Stimulated activated CD8-positive, alpha-beta memory T cell treated with anti-CD3 and anti-CD28 coated beads, Interleukin-12 subunit alpha, Interleukin-12 subunit beta, amount 100 ng/mL, for 24 hours (primary cell): ENCODE measurements around the gene NEURL1.
"Not testable (repeated sequence)": the region's sequence is repeated elsewhere in the genome, so short reads cannot be mapped to it uniquely, and the experiment has no call there.

Source experiments
- DNase-seq: peaks from one replicate; pipeline ENCODE4 v3.0.0-alpha.2; 2020; ENCODE audit errors: extremely low read depth

The NEURL1 gene

GRCh38 chr10:103622935-103623574 lies 129.6 kb downstream of the NEURL1 start:
- no peak for DNase-seq

DNA sequence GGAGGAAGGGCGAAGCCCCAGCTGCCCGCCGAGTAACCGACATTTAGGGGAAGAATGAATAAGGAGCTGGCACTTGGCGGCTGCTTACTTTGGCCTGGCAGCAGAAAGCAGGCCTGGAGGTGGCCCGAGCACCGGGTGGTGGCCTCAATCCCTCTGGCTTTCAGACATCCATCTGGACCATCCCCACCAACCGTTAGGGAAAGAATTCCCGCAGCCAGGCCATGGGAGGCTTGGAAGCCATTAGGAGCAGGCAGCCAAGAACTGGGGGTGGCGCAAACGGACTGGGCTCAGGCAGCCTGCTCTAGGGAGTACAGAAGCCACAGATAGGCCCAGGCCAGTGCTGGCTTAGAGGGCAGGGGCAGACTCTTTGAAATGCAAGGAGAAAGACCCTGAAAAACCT lies 132.7 kb downstream of the NEURL1 start:
- DNase-seq: no peak

DNA sequence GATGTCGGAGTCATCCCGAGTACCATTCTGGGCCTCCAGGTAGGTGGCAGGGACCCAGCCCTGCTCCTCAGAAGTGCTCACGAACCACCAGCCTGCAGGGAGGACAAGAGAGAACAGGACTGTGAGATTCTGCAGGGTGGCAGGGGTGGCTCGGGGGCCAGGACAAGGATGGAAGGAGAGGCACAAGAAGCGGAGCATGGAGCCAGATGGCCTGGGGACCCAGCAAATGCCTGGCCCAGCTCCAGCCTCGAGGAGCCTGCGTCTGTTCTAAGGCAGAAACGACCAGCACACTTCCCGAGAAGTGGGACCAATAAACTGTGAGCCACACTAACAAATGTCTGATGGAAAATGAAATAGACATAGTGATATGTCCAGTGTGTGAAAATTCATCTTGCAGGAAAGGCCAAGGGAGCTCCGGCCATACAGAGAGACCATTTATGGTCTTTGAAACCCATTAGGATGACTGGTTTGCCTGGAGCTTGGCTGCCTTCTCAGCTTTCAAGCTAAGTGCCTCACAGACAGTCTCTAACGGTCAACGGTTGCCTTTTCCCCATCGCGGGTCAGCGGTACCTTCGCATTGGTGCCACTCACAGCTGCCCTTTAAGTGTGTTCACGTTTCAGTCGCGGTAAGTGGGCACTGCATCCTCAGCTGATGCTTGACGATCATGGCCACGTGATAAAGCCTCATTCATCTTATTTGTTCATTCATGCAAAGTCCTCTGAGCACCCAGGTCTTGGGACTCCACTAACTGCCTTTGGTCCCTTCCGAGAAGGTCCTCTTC lies 133.8 kb downstream of the NEURL1 start:
- DNase-seq: no peak

- no peak for DNase-seq
Measured at GRCh38 chr10:103627893-103628292, 134.4 kb downstream of the NEURL1 start.

DNA sequence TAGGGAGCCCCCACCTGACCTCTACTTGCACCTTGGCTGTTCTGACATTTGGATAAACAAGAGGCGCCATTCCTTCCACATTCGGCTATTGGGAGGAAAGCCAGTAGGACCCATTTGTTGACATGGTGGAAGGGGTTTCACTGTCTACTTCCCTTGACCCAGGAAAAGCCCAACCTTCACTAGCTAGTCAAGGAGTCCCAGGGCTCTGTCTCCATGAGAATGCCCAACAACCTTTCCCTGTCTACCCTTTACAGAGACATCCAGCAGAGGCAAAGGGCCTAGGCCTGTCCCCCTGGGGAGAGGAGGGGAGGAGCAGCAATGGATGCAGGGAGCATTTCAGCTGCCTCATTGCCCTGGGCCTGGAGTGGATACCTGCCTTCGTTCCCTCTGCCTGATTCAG lies 136.1 kb downstream of the NEURL1 start:
- no peak for DNase-seq

DNA sequence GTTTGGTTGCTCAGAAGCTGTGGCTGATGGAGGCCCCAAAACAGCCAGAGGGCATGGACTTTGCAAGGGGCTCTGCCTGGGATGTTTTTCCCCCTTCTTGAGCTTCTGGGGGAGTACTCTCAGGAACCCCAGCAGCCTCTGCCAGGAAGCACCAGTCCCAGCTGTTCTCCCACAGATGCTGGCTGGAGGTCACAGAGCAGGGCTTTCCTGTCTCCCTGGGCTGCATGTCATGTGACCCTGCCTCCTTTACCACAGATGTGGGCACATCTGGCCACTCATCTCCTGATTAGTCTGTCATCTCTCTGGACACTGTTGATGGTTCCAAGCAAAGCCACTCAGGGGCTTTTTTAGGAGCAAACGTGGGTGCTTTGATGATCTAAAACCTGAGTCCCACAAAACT lies 136.7 kb downstream of the NEURL1 start:
- DNase-seq: no peak

DNA sequence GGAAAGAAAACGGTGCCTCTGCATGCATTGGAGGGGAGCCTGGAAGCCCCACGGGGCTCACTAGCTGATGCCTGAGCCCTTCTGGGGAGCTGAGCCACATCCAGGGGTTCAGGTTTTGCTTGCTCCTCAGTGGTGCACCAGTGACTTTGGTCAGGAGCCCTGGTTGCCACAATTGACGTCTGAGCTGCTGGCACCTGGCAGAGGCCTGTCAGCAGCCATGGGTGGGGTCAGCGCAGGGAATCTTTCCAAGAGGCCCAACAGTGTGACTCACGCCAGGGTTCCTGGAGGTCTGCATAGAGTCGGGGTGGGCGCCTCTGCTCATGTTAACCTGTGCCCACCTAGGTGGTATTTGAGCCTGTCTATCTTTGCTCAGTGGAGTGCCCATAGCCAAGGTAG lies 138.7 kb downstream of the NEURL1 start:
- no peak for DNase-seq

DNA sequence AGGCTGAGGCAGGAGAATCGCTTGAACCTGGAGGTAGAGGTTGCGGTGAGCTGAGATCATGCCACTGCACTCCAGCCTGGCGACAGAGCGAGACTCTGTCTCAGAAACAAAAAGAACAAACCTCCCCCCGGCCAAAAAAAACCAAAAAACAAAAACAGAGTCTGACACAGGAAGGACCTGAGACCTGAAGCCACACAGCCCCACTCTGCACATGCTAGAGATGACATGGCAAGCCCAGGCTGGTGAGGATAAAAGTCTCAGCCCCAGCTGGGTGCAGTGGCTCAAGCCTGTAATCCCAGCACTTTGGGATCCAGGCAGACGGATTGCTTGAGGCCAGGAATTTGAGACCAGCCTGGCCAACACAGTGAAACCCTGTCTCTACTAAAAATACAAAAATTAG lies 139.4 kb downstream of the NEURL1 start:
- not testable (repeated sequence) for DNase-seq

DNA sequence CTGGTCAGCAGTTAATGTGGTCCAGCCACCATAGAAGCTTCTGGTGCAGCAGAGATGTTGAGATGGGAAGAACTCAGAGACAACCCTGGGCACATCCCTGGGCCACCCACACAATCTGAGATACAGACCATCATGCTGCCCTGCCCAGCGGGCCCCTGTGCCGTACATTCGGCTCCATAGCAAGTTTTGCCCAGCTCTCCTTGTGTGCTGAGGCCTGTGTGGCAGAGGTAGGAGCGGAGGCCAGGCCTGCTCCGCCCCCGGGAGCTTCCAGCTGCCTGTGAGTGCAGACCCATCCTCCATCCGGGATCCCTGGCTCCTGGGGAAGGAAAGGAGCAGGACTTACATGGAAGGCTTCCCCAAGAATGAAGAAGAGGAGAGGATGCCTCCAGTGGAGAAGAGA lies 140.3 kb downstream of the NEURL1 start:
- DNase-seq: no peak

GRCh38 chr10:103635580-103635979 lies 142.1 kb downstream of the NEURL1 start:
- no peak for DNase-seq

- no peak for DNase-seq
Measured at GRCh38 chr10:103636492-103636891, 143.0 kb downstream of the NEURL1 start.

- DNase-seq: no peak
Measured at GRCh38 chr10:103637011-103637410, 143.5 kb downstream of the NEURL1 start.

- no peak for DNase-seq
Measured at GRCh38 chr10:103637927-103638557, 144.5 kb downstream of the NEURL1 start.

DNA sequence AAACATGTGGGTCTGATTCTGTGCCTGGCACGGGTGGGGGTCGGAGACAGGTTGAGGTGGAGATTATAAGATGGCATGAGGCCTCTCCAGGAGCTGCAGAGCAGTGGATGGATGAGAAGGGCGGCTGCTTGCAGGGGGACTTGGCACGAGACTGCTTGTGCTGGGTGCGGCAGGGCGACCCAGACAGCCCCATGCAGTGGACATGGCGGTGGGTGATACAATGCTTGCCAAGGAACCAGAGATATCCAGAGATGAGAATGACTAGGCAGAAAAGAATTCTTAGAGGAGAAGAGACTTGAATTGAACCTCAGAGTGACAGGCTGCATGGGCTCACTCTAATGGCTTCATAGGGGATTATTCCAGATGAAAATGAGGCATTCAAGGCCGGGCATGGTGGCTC lies 145.4 kb downstream of the NEURL1 start:
- DNase-seq: no peak

- DNase-seq: no peak
Measured at GRCh38 chr10:103640436-103641181, 147.1 kb downstream of the NEURL1 start.

- DNase-seq: no peak
Measured at GRCh38 chr10:103641326-103641725, 147.8 kb downstream of the NEURL1 start.
